ENCODE data around the gene PPP1R8.
"Not testable (repeated sequence)": the region's sequence is repeated elsewhere in the genome, so short reads cannot be mapped to it uniquely, and the experiment has no call there.

DNA sequence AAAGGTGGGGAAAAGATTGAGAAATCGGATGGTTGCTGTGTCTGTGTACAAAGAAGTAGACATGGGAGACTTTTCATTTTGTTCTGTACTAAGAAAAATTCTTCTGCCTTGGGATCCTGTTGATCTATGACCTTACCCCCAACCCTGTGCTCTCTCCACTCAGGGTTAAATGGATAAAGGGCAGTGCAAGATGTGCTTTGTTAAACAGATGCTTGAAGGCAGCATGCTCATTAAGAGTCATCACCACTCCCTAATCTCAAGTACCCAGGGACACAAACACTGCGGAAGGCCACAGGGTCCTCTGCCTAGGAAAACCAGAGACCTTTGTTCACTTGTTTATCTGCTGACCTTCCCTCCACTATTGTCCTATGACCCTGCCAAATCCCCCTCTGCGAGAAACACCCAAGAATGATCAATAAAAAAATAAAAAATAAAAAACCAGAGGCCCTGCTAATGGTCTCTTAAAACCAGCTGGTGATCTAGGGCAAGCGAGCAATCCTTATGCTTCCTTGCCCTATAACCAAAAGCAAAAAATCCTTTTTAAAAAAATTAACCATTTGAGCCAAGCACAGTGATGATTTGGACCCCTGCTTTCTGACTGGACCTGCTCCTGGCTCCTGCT is 1.1 kb upstream of the PPP1R8 start:
- TF ChIP-seq, protein P1, sequence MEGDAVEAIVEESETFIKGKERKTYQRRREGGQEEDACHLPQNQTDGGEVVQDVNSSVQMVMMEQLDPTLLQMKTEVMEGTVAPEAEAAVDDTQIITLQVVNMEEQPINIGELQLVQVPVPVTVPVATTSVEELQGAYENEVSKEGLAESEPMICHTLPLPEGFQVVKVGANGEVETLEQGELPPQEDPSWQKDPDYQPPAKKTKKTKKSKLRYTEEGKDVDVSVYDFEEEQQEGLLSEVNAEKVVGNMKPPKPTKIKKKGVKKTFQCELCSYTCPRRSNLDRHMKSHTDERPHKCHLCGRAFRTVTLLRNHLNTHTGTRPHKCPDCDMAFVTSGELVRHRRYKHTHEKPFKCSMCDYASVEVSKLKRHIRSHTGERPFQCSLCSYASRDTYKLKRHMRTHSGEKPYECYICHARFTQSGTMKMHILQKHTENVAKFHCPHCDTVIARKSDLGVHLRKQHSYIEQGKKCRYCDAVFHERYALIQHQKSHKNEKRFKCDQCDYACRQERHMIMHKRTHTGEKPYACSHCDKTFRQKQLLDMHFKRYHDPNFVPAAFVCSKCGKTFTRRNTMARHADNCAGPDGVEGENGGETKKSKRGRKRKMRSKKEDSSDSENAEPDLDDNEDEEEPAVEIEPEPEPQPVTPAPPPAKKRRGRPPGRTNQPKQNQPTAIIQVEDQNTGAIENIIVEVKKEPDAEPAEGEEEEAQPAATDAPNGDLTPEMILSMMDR (conservative IDR thresholded peaks at IDR 0.05) = not testable (repeated sequence)
- not testable (repeated sequence) for TF ChIP-seq ZFX (IDR thresholded peaks at IDR 0.05)
